HG03439 (cell line): ENCODE results near the gene FAM118B.

ENCODE experiments used
- ATAC-seq: cut with Tn5 transposase; IDR thresholded peaks from one replicate; pipeline ENCODE4 v1.9.1; 2021; ENCODE audit warnings: mild to moderate bottlenecking, moderate library complexity; ENCODE audit not compliant: unreplicated experiment

The FAM118B gene

GRCh38 chr11:126268361-126268707 lies 56.8 kb downstream of the FAM118B start:
- no peak for ATAC-seq

GRCh38 chr11:126268708-126269579 lies 57.4 kb downstream of the FAM118B start, which contains the start of the genes FOXRED1 and SRPRA:
FOXRED1 (plus strand) TSS chr11:126269154; CDS start chr11:126269207, 53 bp downstream.
SRPRA (minus strand) TSS chr11:126268895; CDS start chr11:126268804, 91 bp downstream.
- ATAC-seq, result peak; percentile 98

- ATAC-seq, result no peak
Observed at GRCh38 chr11:126277322-126277721, 65.7 kb downstream of the FAM118B start.

- ATAC-seq, result no peak
Observed at GRCh38 chr11:126277780-126278179, 66.2 kb downstream of the FAM118B start.

- no peak for ATAC-seq
Observed at GRCh38 chr11:126279191-126279590, 67.6 kb downstream of the FAM118B start.

- ATAC-seq, result no peak
Observed at GRCh38 chr11:126280595-126280994, 69.0 kb downstream of the FAM118B start.

GRCh38 chr11:126281245-126281644 lies 69.7 kb downstream of the FAM118B start:
- ATAC-seq, result no peak

- ATAC-seq, result no peak
Observed at GRCh38 chr11:126281666-126282175, 70.1 kb downstream of the FAM118B start.

- no peak for ATAC-seq
Observed at GRCh38 chr11:126282361-126282735, 70.8 kb downstream of the FAM118B start.

- ATAC-seq, result peak; percentile 55
Observed at GRCh38 chr11:126282736-126283591, 71.4 kb downstream of the FAM118B start, which contains the start of gene TIRAP. TIRAP (plus strand) TSS chr11:126283093; CDS start chr11:126290895, 7,802 bp downstream.

GRCh38 chr11:126284829-126285228 lies 73.2 kb downstream of the FAM118B start:
- peak; percentile 69 for ATAC-seq

- no peak for ATAC-seq
Observed at GRCh38 chr11:126288237-126288636, 76.7 kb downstream of the FAM118B start.

- no peak for ATAC-seq
Observed at GRCh38 chr11:126290887-126291286, 79.3 kb downstream of the FAM118B start.

- ATAC-seq, result peak; percentile 57
Observed at GRCh38 chr11:126293726-126294125, 82.1 kb downstream of the FAM118B start.

- ATAC-seq, result no peak
Observed at GRCh38 chr11:126297004-126297403, 85.4 kb downstream of the FAM118B start.

- peak; percentile 84 for ATAC-seq
Observed at GRCh38 chr11:126303623-126304456, 92.3 kb downstream of the FAM118B start, which contains the start of gene DCPS. DCPS (plus strand) TSS chr11:126304060; CDS start chr11:126304081, 21 bp downstream.

GRCh38 chr11:126304457-126305075 lies 93.0 kb downstream of the FAM118B start:
- peak; percentile 5 for ATAC-seq

GRCh38 chr11:126305699-126306098 lies 94.1 kb downstream of the FAM118B start:
- ATAC-seq, result peak; percentile 62

- ATAC-seq, result no peak
Observed at GRCh38 chr11:126307706-126308105, 96.1 kb downstream of the FAM118B start.

- ATAC-seq, result no peak
Observed at GRCh38 chr11:126308271-126308671, 96.7 kb downstream of the FAM118B start.
